Measurements from ENCODE around the gene CACNA1H. TPM values are rescaled to one million over a fixed set of nuclear protein-coding genes. Genes with fewer than 3 reads are reported as not detected.

The CACNA1H gene
- total RNA-seq, 2 experiments from 2014 or later = 0.86 to 0.98 TPM

DNA sequence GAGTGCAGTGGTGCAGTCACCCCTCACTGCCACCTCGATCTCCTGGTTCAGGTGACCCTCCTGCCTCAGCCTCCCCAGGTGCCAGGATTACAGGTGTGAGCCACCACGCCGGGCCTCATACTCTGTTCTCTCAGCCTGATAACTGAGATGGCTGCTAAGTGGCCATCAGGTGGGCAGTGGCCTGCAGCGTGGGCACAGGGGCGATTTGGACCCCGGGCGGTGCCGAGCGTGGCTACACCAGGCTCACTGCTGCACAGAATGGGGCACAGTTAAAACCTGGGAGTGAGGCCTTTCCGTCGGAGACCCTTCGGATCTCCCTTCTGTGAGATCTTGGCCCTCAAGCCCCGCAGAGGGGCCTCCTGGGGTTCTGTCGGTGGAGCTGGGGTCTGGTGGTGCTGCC lies 11.5 kb downstream of the CACNA1H start:
- ChIA-PET CTCF (no interaction called here), POLR2A (no interaction called here)
- peaks cover 5% of the 10 kb centered on the region for H3K27me3 Mint-ChIP-seq
- no peaks in the 10 kb centered on the region for H3K9me3 Mint-ChIP-seq (ENCODE audit: low read depth)
- intact Hi-C loops (cut with DNase I, micrococcal nuclease) = no loop called here
- H3K27ac Mint-ChIP-seq = no peak overlapping the region
- ATAC-seq (no peak), DNase-seq (no peak)
- H3K4me1 Mint-ChIP-seq = no peaks in the 10 kb centered on the region
- no peaks in the 10 kb centered on the region for H3K36me3 Mint-ChIP-seq (ENCODE audit: low read depth)
- H3K4me3 Mint-ChIP-seq = no peak overlapping the region

- DNase-seq (no peak), ATAC-seq (no peak)
- POLR2A ChIA-PET = no interaction called here
- Mint-ChIP-seq H3K9me3 (ENCODE audit: low read depth) (no peaks in the 10 kb centered on the region), H3K4me3 (no peak overlapping the region), H3K36me3 (ENCODE audit: low read depth) (no peaks in the 10 kb centered on the region), H3K27ac (no peak overlapping the region), H3K27me3 (peaks cover 2% of the 10 kb centered on the region), H3K4me1 (no peaks in the 10 kb centered on the region)
- intact Hi-C loops (cut with DNase I, micrococcal nuclease) = no loop called here
- CTCF ChIA-PET = interaction anchor here (0.7 kb wide), 1 partner anchor 8 kb away, joined by 3 read pairs; no protein-coding TSS in a partner anchor
Measured at GRCh38 chr16:1164975-1165374, 12.1 kb downstream of the CACNA1H start.

DNA sequence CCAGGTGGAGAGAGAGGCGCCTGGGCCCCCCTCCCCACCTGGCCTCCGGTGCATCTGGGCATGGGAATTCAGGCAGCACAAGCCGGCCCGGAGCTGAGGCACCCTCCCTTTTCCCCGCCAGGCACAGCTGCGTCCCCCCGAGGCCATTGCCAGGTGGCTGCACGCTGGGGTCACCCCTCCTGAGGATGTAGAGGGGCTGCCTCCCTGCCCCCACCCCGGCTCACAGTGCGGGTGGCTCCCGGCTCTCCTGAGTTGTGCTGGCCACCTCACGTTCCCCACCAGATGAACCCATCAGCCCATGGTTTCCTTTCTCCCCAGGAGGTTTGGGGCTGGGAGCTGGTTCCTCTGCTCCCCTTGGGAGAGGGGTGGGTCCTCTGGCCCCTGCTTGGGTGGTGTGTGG lies 12.6 kb downstream of the CACNA1H start:
- Mint-ChIP-seq H3K27ac (no peak overlapping the region), H3K4me1 (no peaks in the 10 kb centered on the region), H3K27me3 (no peaks in the 10 kb centered on the region), H3K36me3 (ENCODE audit: low read depth) (no peaks in the 10 kb centered on the region), H3K9me3 (ENCODE audit: low read depth) (no peaks in the 10 kb centered on the region), H3K4me3 (no peak overlapping the region)
- ATAC-seq = no peak
- DNase-seq = no peak
- CTCF ChIA-PET = interaction anchor here (0.7 kb wide), 1 partner anchor 8 kb away, joined by 3 read pairs; no protein-coding TSS in a partner anchor
- intact Hi-C loops (cut with DNase I, micrococcal nuclease) = no loop called here
- POLR2A ChIA-PET = no interaction called here

DNA sequence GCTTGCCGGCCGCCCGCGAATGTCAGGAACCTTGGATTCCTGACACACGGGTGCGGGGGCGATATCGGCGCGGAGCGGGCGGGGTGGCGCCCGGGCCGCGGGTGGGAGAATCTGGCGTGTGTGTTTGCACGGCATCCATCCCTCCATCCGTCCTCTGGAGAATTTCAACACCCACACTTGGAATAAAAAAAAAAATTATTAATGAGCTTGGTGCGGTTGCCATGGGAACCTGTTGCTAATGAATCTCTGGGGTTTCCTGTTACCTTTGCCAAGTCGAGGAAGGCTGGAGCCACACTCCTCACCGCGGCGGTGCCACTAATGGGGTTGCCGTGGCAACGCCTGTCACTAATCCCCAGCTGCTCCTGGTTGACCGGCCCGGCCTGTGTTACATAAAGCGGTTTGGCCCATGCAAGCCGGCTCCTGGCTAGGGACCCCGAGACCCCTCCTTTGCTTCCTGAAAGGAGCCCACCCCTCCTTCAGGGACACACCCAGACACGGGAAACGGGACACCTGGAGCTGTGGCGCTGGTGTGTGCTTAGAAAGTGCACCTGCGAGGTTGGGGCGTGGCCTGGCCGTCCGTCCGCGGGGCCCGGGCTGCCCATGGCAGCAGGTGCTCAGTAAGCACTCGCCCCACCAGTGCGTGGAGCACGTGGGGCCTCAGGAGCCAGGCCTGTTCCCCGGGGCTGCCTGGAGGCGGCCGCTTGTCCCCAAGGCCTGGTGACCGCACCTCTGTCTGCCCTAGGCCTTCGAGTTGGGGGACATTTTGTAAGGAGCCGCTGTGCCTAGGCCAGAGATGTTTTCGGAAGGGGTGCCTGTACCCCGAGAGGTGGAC lies 14.6 kb downstream of the CACNA1H start:
- intact Hi-C loops (cut with DNase I, micrococcal nuclease) = no loop called here
- DNase-seq = no peak
- Mint-ChIP-seq H3K36me3 (ENCODE audit: low read depth) (no peaks in the 10 kb centered on the region), H3K9me3 (ENCODE audit: low read depth) (no peaks in the 10 kb centered on the region), H3K4me1 (no peaks in the 10 kb centered on the region), H3K27ac (no peak overlapping the region), H3K4me3 (no peak overlapping the region), H3K27me3 (no peaks in the 10 kb centered on the region)
- ATAC-seq = no peak
- CTCF ChIA-PET = no interaction called here
- POLR2A ChIA-PET = no interaction called here

GRCh38 chr16:1168837-1169236 lies 15.9 kb downstream of the CACNA1H start:
- POLR2A ChIA-PET = no interaction called here
- CTCF ChIA-PET = no interaction called here
- intact Hi-C loops (cut with DNase I, micrococcal nuclease) = no loop called here
- Mint-ChIP-seq H3K27me3 (no peaks in the 10 kb centered on the region), H3K4me1 (no peaks in the 10 kb centered on the region), H3K27ac (no peak overlapping the region), H3K4me3 (no peak overlapping the region), H3K9me3 (ENCODE audit: low read depth) (no peaks in the 10 kb centered on the region), H3K36me3 (ENCODE audit: low read depth) (no peaks in the 10 kb centered on the region)
- no peak for DNase-seq
- no peak for ATAC-seq

- H3K4me1 Mint-ChIP-seq = no peaks in the 10 kb centered on the region
- H3K27me3 Mint-ChIP-seq = no peaks in the 10 kb centered on the region
- H3K36me3 Mint-ChIP-seq (ENCODE audit: low read depth) = no peaks in the 10 kb centered on the region
- no peak for ATAC-seq
- H3K27ac Mint-ChIP-seq = no peak overlapping the region
- POLR2A ChIA-PET = no interaction called here
- intact Hi-C loops (cut with DNase I, micrococcal nuclease) = no loop called here
- CTCF ChIA-PET = interaction anchor here (0.6 kb wide), 1 partner anchor 62 kb away, joined by 3 read pairs; no protein-coding TSS in a partner anchor
- H3K9me3 Mint-ChIP-seq (ENCODE audit: low read depth) = no peaks in the 10 kb centered on the region
- DNase-seq = no peak
- H3K4me3 Mint-ChIP-seq = no peak overlapping the region
Measured at GRCh38 chr16:1169285-1170075, 16.6 kb downstream of the CACNA1H start.

DNA sequence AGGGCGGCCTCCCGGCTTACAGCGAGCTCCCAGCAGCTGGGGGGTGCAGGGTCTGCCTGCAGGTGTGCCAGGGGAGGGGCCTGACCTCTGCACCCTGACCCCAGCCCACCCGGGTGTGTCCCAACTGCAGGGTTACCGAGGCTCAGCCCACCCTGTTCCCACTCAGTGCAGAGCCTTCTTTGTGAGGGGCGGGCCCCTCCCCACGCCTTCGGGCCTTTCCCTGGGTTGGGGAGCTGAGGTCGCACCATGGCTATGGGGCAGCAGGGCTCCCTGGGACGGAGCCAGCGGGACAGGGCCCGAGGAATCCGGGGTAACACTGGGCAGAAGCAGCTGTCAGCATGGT lies 17.1 kb downstream of the CACNA1H start:
- Mint-ChIP-seq H3K9me3 (ENCODE audit: low read depth) (no peaks in the 10 kb centered on the region), H3K27me3 (no peaks in the 10 kb centered on the region), H3K36me3 (ENCODE audit: low read depth) (no peaks in the 10 kb centered on the region), H3K27ac (no peak overlapping the region), H3K4me1 (no peaks in the 10 kb centered on the region), H3K4me3 (no peak overlapping the region)
- DNase-seq (no peak), ATAC-seq (no peak)
- ChIA-PET POLR2A (no interaction called here), CTCF (interaction anchor here (0.6 kb wide), 1 partner anchor 63 kb away, joined by 3 read pairs; no protein-coding TSS in a partner anchor)
- intact Hi-C loops (cut with DNase I, micrococcal nuclease) = no loop called here

DNA sequence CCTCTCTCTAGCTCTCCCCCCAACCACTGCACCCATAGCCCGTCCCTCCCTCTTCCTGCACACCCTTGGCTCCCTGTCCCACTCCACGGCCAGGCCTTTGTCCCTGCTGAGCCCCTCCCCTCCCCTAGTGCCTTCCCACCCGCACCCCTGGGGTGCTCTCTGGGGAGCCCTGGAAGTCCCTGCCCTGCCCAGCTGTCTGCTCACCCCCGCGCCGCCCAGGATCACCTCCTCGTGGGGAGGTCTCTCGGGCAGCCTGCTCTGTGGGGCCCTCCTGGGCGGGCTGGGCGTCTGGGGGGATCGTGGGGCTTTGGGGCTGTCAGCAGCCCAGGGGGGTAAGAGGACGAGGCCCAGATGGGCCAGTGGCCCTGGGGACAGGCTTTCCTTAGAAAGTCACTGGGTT lies 18.1 kb downstream of the CACNA1H start:
- ChIA-PET CTCF (no interaction called here), POLR2A (no interaction called here)
- H3K27me3 Mint-ChIP-seq = no peaks in the 10 kb centered on the region
- H3K4me1 Mint-ChIP-seq = no peaks in the 10 kb centered on the region
- H3K4me3 Mint-ChIP-seq = no peak overlapping the region
- no peak for DNase-seq
- H3K27ac Mint-ChIP-seq = no peak overlapping the region
- H3K36me3 Mint-ChIP-seq (ENCODE audit: low read depth) = no peaks in the 10 kb centered on the region
- no peaks in the 10 kb centered on the region for H3K9me3 Mint-ChIP-seq (ENCODE audit: low read depth)
- intact Hi-C loops (cut with DNase I, micrococcal nuclease) = no loop called here
- no peak for ATAC-seq

DNA sequence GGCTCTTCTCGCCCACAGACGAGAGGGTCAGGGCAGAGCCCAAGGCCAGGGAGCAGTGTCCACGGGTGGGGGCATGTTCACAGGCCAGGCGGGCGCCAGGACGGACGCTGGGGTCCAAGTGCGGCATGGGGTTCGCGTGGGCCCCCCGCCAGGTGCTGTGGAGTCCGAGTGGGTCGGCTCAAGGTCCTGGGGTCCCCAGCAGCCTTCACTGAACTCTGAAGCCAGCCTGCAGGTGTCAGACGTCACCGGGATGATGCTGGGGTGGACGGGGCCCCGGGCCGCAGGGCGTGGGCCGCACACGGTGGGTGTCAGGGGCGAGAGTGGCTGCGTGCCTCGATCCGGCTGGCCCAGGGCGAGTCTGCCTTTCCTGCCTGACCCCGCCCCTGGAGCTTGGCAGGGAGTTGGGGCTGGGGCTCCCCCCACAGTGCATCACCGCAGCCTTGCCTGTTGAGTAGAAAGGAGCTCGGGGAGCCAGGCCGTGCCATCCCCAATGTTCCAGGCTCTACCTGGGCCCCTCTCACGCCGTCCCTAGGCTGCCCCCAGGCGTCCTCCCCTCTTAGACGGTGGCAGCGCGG lies 19.0 kb downstream of the CACNA1H start:
- POLR2A ChIA-PET = no interaction called here
- no peaks in the 10 kb centered on the region for H3K36me3 Mint-ChIP-seq (ENCODE audit: low read depth)
- DNase-seq (no peak), ATAC-seq (no peak)
- H3K4me3 Mint-ChIP-seq = no peak overlapping the region
- H3K4me1 Mint-ChIP-seq = no peaks in the 10 kb centered on the region
- H3K27ac Mint-ChIP-seq = no peak overlapping the region
- CTCF ChIA-PET = no interaction called here
- intact Hi-C loops (cut with DNase I, micrococcal nuclease) = no loop called here
- H3K27me3 Mint-ChIP-seq = no peaks in the 10 kb centered on the region
- no peaks in the 10 kb centered on the region for H3K9me3 Mint-ChIP-seq (ENCODE audit: low read depth)

- H3K27me3 Mint-ChIP-seq = no peaks in the 10 kb centered on the region
- no peak for DNase-seq
- H3K4me3 Mint-ChIP-seq = no peak overlapping the region
- H3K9me3 Mint-ChIP-seq (ENCODE audit: low read depth) = no peaks in the 10 kb centered on the region
- CTCF ChIA-PET = interaction anchor here (0.7 kb wide), 1 partner anchor 11 kb away, joined by 3 read pairs; no protein-coding TSS in a partner anchor
- POLR2A ChIA-PET = no interaction called here
- no peaks in the 10 kb centered on the region for H3K4me1 Mint-ChIP-seq
- intact Hi-C loops (cut with DNase I, micrococcal nuclease) = no loop called here
- ATAC-seq = no peak
- no peak overlapping the region for H3K27ac Mint-ChIP-seq
- no peaks in the 10 kb centered on the region for H3K36me3 Mint-ChIP-seq (ENCODE audit: low read depth)
Measured at GRCh38 chr16:1172651-1173050, 19.7 kb downstream of the CACNA1H start.

- H3K27ac Mint-ChIP-seq = no peak overlapping the region
- ATAC-seq = no peak
- no peak overlapping the region for H3K4me3 Mint-ChIP-seq
- DNase-seq = no peak
- POLR2A ChIA-PET = no interaction called here
- H3K9me3 Mint-ChIP-seq (ENCODE audit: low read depth) = no peaks in the 10 kb centered on the region
- CTCF ChIA-PET = no interaction called here
- H3K27me3 Mint-ChIP-seq = no peaks in the 10 kb centered on the region
- no peaks in the 10 kb centered on the region for H3K4me1 Mint-ChIP-seq
- intact Hi-C loops (cut with DNase I, micrococcal nuclease) = no loop called here
- no peaks in the 10 kb centered on the region for H3K36me3 Mint-ChIP-seq (ENCODE audit: low read depth)
Measured at GRCh38 chr16:1173788-1174451, 21.0 kb downstream of the CACNA1H start.
